Uterus (tissue), 4 donors: ENCODE data around the gene CHST9. TPM values are rescaled to one million over a fixed set of nuclear protein-coding genes. Genes with fewer than 3 reads are reported as not detected.

Experiments
- DNase-seq, 2 donors: peaks; one replicate each; pipeline ENCODE4 v3.0.0-alpha.2; 2019 to 2020
- H3K27ac ChIP-seq, 2 donors: fragments of 200-600 bp; sonication (generic); 1 replicate in 1 of 2; 2 replicates in 1 of 2; pipeline ENCODE4 v1.5.1; 2016 to 2018
- H3K27me3 ChIP-seq, 2 donors: fragments of 200-600 bp; sonication (generic); one replicate each; pipeline ENCODE4 v1.5.1; 2018 to 2019; ENCODE audit warnings: control low read depth in 1 of 2
- H3K36me3 ChIP-seq, 2 donors: fragments of 200-600 bp; sonication (generic); one replicate each; pipeline ENCODE4 v1.5.1; 2019; ENCODE audit warnings: control low read depth in 1 of 2
- H3K4me1 ChIP-seq, 2 donors: fragments of 200-600 bp; sonication (generic); one replicate each; pipeline ENCODE4 v1.5.1; 2018 to 2019; ENCODE audit warnings: control low read depth in 1 of 2
- H3K4me3 ChIP-seq, 2 donors: fragments of 200-600 bp; sonication (generic); 1 replicate in 1 of 2; 2 replicates in 1 of 2; pipeline ENCODE4 v1.5.1; 2018 to 2019; ENCODE audit warnings: mild to moderate bottlenecking in 1 of 2
- H3K9me3 ChIP-seq, 2 donors: fragments of 200-600 bp; sonication (generic); one replicate each; pipeline ENCODE4 v1.5.1; 2019; ENCODE audit warnings: control low read depth in 1 of 2
- POLR2A ChIP-seq, 2 donors: fragments of 450-650 bp; IDR thresholded peaks; one replicate each; pipeline ENCODE4 v1.6.1; 2016; ENCODE audit warnings: antibody characterized with exemption in 2 of 2, mild to moderate bottlenecking in 1 of 2, moderate library complexity in 1 of 2
- intact Hi-C: fragments of 100-400 bp; cut with DNase I; formaldehyde crosslinking; loops from one replicate; pipeline ENCODE4 v1.15.1; 2023; ENCODE audit warnings: low total_unique reads
- total RNA-seq, 4 donors: library from RNA; depleted of rRNA in 3 of 4; stranded (reverse); fragments of >200 nt in 3 of 4; gene quantifications; one replicate each; pipeline versions ENCODE4 v1.1.0 to v1.2.4, GENCODE V29; 2014 to 2023
- TF ChIP-seq, protein P1 (sequence below), 4 experiments: fragments of 200-600 bp in 2 of 4; fragments of 450-650 bp in 2 of 4; sonication (generic) in 2 of 4; IDR thresholded peaks; one replicate each; pipeline ENCODE4 v1.5.1; 2016 to 2019; ENCODE audit warnings: antibody characterized with exemption in 4 of 4, mild to moderate bottlenecking in 2 of 4, moderate library complexity in 1 of 4
- donor health status: DM: yes; HTN: yes; CAD: no.

Gene CHST9
- total RNA-seq, 4 donors from 2014 or later: 0.21 to 3.7 TPM; not detected in 2

DNA sequence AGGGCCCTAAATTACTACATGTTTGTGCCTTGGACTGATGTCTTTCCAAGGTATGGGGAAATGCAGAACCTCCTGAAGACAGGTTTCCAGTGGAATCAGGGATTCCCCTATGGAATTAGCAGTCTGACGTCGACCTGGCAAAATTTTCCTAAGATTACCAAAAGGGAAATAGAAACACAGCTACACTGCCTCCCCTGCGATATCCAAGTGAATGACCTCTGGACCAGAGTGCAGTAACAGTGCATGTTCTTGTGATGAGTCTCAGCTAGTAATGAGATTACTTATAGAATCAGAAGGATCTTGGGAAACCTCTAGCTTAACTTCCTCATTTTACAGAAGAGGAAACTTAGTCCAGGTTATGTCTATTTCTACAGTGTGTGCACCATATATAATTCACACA is 21.3 kb upstream of the CHST9 start:
- intact Hi-C loops: no loop called here
- no peak overlapping the region for H3K27ac ChIP-seq
- no peaks in the 10 kb centered on the region for H3K9me3 ChIP-seq
- DNase-seq: no peak
- no peak for TF ChIP-seq POLR2A (IDR thresholded peaks at IDR 0.05)
- TF ChIP-seq, protein P1, sequence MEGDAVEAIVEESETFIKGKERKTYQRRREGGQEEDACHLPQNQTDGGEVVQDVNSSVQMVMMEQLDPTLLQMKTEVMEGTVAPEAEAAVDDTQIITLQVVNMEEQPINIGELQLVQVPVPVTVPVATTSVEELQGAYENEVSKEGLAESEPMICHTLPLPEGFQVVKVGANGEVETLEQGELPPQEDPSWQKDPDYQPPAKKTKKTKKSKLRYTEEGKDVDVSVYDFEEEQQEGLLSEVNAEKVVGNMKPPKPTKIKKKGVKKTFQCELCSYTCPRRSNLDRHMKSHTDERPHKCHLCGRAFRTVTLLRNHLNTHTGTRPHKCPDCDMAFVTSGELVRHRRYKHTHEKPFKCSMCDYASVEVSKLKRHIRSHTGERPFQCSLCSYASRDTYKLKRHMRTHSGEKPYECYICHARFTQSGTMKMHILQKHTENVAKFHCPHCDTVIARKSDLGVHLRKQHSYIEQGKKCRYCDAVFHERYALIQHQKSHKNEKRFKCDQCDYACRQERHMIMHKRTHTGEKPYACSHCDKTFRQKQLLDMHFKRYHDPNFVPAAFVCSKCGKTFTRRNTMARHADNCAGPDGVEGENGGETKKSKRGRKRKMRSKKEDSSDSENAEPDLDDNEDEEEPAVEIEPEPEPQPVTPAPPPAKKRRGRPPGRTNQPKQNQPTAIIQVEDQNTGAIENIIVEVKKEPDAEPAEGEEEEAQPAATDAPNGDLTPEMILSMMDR (IDR thresholded peaks at IDR 0.05): no peak
- no peaks in the 10 kb centered on the region for H3K27me3 ChIP-seq
- H3K4me3 ChIP-seq: no peak overlapping the region
- H3K36me3 ChIP-seq: no peaks in the 10 kb centered on the region
- H3K4me1 ChIP-seq: no peaks in the 10 kb centered on the region

DNA sequence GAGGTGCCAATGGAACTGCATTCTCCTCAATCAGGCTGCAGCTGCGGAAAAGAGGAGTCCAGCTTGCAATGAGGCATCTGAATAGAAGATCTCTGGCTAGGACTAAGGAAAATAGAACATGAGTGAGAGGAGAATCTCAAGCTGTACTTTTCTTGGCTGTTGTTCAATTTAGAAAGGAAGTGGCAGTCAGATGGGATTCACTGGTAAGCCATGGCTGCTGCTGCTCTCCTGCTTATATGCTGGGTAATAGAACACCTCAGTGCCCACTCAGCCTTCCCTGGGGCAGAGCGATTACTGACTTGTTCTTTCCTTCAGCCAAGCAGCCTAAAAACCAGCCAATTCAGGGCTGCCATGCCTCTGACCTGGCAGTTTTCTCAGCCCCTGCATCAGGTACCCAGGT is 17.6 kb upstream of the CHST9 start:
- H3K4me1 ChIP-seq: no peaks in the 10 kb centered on the region
- no peaks in the 10 kb centered on the region for H3K27me3 ChIP-seq
- no peaks in the 10 kb centered on the region for H3K9me3 ChIP-seq
- no peaks in the 10 kb centered on the region for H3K36me3 ChIP-seq
- H3K4me3 ChIP-seq: no peak overlapping the region
- intact Hi-C loops: no loop called here
- TF ChIP-seq POLR2A (IDR thresholded peaks at IDR 0.05): no peak
- TF ChIP-seq, protein P1 (IDR thresholded peaks at IDR 0.05): no peak
- DNase-seq: no peak
- no peak overlapping the region for H3K27ac ChIP-seq

DNA sequence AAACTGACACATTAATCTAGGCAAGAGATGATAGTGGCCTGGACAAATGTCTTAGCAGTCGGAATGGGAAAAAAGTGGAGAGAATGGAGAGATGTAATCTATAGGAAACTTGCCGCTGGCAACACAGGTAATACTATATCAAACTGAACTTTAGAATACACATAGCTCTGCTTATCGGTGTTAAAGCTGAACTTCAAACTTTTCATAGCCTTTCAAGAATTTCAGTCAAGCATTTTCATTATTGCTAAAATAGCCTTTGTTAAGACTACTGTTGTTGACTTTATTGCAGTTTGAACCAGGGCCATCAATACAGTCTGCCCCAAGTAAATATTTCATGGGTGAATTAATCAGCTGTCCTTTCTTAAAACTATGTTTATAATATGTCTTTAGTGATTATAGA is 12.9 kb upstream of the CHST9 start:
- intact Hi-C loops: no loop called here
- no peaks in the 10 kb centered on the region for H3K9me3 ChIP-seq
- no peak for TF ChIP-seq POLR2A (IDR thresholded peaks at IDR 0.05)
- TF ChIP-seq, protein P1 (IDR thresholded peaks at IDR 0.05): no peak
- H3K36me3 ChIP-seq: no peaks in the 10 kb centered on the region
- DNase-seq: no peak
- no peak overlapping the region for H3K4me3 ChIP-seq
- H3K4me1 ChIP-seq: no peaks in the 10 kb centered on the region
- H3K27me3 ChIP-seq: no peaks in the 10 kb centered on the region
- no peak overlapping the region for H3K27ac ChIP-seq

DNA sequence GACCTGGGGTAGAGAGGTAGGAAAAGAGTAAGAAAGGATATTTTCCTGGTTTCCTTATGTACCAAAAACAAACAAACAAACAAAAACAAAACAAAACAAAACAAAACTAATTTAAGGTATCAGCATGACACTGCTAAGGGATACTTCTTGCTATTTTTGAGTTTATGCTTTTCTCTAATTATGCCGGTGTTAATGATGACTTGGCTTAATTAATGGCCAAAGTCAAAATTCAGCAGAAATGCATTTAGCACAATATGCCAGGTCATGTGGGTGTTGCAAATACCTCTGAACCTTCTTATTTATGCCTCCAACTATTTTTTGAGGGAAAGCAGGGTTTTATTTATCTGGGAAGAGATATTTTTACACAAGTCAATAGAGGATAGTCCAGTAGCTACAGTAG is 3.2 kb upstream of the CHST9 start:
- no peak overlapping the region for H3K4me3 ChIP-seq
- H3K27ac ChIP-seq: no peak overlapping the region
- intact Hi-C loops: no loop called here
- TF ChIP-seq, protein P1 (IDR thresholded peaks at IDR 0.05): no peak
- no peaks in the 10 kb centered on the region for H3K36me3 ChIP-seq
- peaks cover 0 to 10% of the 10 kb centered on the region in 2 donors for H3K27me3 ChIP-seq
- H3K9me3 ChIP-seq: no peaks in the 10 kb centered on the region
- DNase-seq: no peak
- no peaks in the 10 kb centered on the region for H3K4me1 ChIP-seq

DNA sequence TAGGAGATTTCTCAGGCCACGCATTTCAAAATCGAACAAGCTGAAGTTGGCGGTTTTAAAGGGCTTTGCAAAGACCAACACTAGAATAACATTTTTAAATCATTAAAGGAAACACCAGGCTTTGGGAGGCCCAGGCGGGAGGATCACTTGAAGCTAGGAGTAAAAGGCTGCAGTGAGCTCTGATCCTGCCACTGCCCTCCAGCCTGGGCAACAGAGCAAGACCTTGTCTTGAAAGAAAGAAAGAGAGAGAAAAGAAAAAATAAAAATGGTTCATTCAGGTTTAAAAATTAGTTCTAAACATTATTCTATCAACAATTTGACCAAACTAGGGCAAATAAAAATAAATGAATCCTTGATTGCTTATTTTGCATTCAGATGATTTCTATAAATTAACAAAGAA is 789 bp upstream of the CHST9 start:
- Histone ChIP-seq H3K4me3 (no peak overlapping the region), H3K27ac (no peak overlapping the region), H3K36me3 (no peaks in the 10 kb centered on the region), H3K27me3 (peaks cover 0 to 11% of the 10 kb centered on the region in 2 donors), H3K4me1 (no peaks in the 10 kb centered on the region), H3K9me3 (no peaks in the 10 kb centered on the region)
- intact Hi-C loops: no loop called here
- TF ChIP-seq, protein P1 (IDR thresholded peaks at IDR 0.05): no peak
- no peak for TF ChIP-seq POLR2A (IDR thresholded peaks at IDR 0.05)
- DNase-seq: no peak
